ENCODE measurements around the gene SPDYC.

DNA sequence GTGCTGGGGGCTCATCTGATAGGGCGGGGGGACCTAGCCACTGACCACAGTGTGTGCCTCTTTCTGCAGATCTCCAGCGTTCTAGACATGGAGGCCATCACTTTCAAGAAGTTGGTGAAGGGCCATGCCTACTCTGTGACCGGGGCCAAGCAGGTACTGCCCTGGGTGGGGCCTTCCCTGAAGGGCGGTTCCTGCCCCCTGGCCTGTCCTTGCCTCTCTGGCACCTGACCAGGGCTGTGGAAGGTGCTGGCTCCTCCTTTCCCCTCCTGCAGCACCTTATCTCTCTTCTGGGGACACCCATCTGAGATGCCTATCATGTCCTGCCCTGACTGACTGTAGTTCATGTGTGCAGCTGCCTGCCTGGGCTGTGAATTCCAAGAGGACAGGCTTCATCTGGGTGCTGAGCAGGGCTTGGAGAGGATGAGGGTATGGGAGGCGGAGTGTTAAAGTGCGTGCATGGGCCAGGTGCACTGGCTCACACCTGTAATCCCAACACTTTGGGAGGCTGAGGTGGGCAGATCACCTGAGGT is 17.2 kb downstream of the SPDYC start:
- no peak for TF ChIP-seq EZH2 (IDR thresholded peaks at IDR 0.05; ENCODE audit: low read length, missing control alignments)
- TF ChIP-seq, protein P1, sequence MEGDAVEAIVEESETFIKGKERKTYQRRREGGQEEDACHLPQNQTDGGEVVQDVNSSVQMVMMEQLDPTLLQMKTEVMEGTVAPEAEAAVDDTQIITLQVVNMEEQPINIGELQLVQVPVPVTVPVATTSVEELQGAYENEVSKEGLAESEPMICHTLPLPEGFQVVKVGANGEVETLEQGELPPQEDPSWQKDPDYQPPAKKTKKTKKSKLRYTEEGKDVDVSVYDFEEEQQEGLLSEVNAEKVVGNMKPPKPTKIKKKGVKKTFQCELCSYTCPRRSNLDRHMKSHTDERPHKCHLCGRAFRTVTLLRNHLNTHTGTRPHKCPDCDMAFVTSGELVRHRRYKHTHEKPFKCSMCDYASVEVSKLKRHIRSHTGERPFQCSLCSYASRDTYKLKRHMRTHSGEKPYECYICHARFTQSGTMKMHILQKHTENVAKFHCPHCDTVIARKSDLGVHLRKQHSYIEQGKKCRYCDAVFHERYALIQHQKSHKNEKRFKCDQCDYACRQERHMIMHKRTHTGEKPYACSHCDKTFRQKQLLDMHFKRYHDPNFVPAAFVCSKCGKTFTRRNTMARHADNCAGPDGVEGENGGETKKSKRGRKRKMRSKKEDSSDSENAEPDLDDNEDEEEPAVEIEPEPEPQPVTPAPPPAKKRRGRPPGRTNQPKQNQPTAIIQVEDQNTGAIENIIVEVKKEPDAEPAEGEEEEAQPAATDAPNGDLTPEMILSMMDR (conservative IDR thresholded peaks at IDR 0.05 in 1 of 2, IDR thresholded peaks at IDR 0.05 in 1 of 2; ENCODE audit: low read depth in 1 of 2, low read length in 2 of 2) = no peak

Data from fibroblast of lung (primary cell).